GM23248 (cell line): ENCODE results near the gene LMF1. TPM values are rescaled to one million over a fixed set of nuclear protein-coding genes. Genes with fewer than 3 reads are reported as not detected.

Experiments used
- DNase-seq: peaks from one replicate; pipeline ENCODE4 v3.0.0-alpha.2; 2015
- H2AFZ ChIP-seq: fragments of 200-600 bp; sonication (generic); 2 replicates; pipeline ENCODE4 v1.6.1; 2016; ENCODE audit warnings: antibody characterized with exemption
- H3F3A ChIP-seq: fragments of 200-600 bp; sonication (generic); 2 replicates; pipeline ENCODE4 v1.6.1; 2016; ENCODE audit warnings: mild to moderate bottlenecking, antibody characterized with exemption, mixed run types; ENCODE audit not compliant: insufficient read depth
- H3K27ac ChIP-seq: fragments of 200-600 bp; sonication (generic); 2 replicates; pipeline ENCODE4 v1.5.1; 2016; ENCODE audit warnings: mild to moderate bottlenecking
- H3K27me3 ChIP-seq: fragments of 200-600 bp; sonication (generic); replicated peaks from 2 replicates; pipeline ENCODE4 v1.6.1; 2016; ENCODE audit warnings: mild to moderate bottlenecking; ENCODE audit not compliant: insufficient read depth
- H3K36me3 ChIP-seq: fragments of 200-600 bp; sonication (generic); 2 replicates; pipeline ENCODE4 v1.6.1; 2016; ENCODE audit warnings: low read depth, mild to moderate bottlenecking
- H3K4me1 ChIP-seq: fragments of 200-600 bp; sonication (generic); 2 replicates; pipeline ENCODE4 v1.6.1; 2016; ENCODE audit warnings: mild to moderate bottlenecking; ENCODE audit not compliant: insufficient read depth
- H3K4me2 ChIP-seq: fragments of 200-600 bp; sonication (generic); one replicate; pipeline ENCODE4 v1.6.1; 2016; ENCODE audit warnings: mild to moderate bottlenecking; ENCODE audit not compliant: unreplicated experiment
- H3K4me3 ChIP-seq: fragments of 200-600 bp; sonication (generic); 2 replicates; pipeline ENCODE4 v1.5.1; 2016; ENCODE audit warnings: mild to moderate bottlenecking
- H3K79me2 ChIP-seq: fragments of 200-600 bp; sonication (generic); 2 replicates; pipeline ENCODE4 v1.6.1; 2016; ENCODE audit warnings: mild to moderate bottlenecking; ENCODE audit not compliant: insufficient read depth
- H3K9ac ChIP-seq: fragments of 200-600 bp; sonication (generic); 2 replicates; pipeline ENCODE4 v1.6.1; 2016; ENCODE audit warnings: mild to moderate bottlenecking
- H3K9me2 ChIP-seq: fragments of 200-600 bp; sonication (generic); 2 replicates; pipeline ENCODE4 v1.6.1; 2016; ENCODE audit warnings: mixed run types, mild to moderate bottlenecking, moderate library complexity; ENCODE audit not compliant: insufficient read depth
- H3K9me3 ChIP-seq: fragments of 200-600 bp; sonication (generic); one replicate; pipeline ENCODE4 v1.6.1; 2017; ENCODE audit warnings: low read depth
- H4K20me1 ChIP-seq: fragments of 200-600 bp; sonication (generic); 2 replicates; pipeline ENCODE4 v1.6.0; 2016; ENCODE audit not compliant: insufficient read depth
- EZH2 ChIP-seq: fragments of 200-600 bp; sonication (generic); IDR thresholded peaks from 2 replicates; pipeline ENCODE4 v1.6.1; 2018; ENCODE audit warnings: antibody characterized with exemption, mild to moderate bottlenecking; ENCODE audit not compliant: insufficient read depth, poor library complexity, severe bottlenecking
- EZH2phosphoT487 ChIP-seq: fragments of 200-600 bp; sonication (generic); IDR thresholded peaks from 2 replicates; pipeline ENCODE4 v1.6.1; 2018; ENCODE audit warnings: antibody characterized with exemption, moderate library complexity, mild to moderate bottlenecking, low read depth; ENCODE audit not compliant: insufficient read depth
- WGBS, 2 experiments: methylation state at CpG; one replicate each; pipeline ENCODE4 v1.1.6; 2015 to 2017; ENCODE audit warnings: low lambda C conversion rate in 2 of 2, low coverage in 1 of 2; ENCODE audit errors: missing lambda C conversion rate in 2 of 2; 5-methylcytosine and 5-hydroxymethylcytosine counted together
- in situ Hi-C: fragments of 300-500 bp; cut with MboI; formaldehyde crosslinking; loops from 2 replicates; pipeline ENCODE4 v1.15.0; 2020
- polyA plus RNA-seq: library from polyadenylated mRNA; unstranded; fragments of >200 nt; fragmentation: Nextera tagmentation; extraction: Ambion mirVana; gene quantifications from 2 replicates; pipeline ENCODE4 v1.2.1, GENCODE V29; 2016
- total RNA-seq: library from RNA; depleted of rRNA; stranded (reverse); fragments of >200 nt; shearing (Covaris generic); gene quantifications from 2 replicates; pipeline ENCODE4 v1.2.3, GENCODE V29; 2014

Gene LMF1
- total and polyA plus RNA-seq, 2 experiments from 2014 or later = 23.1 to 53.0 TPM

DNA sequence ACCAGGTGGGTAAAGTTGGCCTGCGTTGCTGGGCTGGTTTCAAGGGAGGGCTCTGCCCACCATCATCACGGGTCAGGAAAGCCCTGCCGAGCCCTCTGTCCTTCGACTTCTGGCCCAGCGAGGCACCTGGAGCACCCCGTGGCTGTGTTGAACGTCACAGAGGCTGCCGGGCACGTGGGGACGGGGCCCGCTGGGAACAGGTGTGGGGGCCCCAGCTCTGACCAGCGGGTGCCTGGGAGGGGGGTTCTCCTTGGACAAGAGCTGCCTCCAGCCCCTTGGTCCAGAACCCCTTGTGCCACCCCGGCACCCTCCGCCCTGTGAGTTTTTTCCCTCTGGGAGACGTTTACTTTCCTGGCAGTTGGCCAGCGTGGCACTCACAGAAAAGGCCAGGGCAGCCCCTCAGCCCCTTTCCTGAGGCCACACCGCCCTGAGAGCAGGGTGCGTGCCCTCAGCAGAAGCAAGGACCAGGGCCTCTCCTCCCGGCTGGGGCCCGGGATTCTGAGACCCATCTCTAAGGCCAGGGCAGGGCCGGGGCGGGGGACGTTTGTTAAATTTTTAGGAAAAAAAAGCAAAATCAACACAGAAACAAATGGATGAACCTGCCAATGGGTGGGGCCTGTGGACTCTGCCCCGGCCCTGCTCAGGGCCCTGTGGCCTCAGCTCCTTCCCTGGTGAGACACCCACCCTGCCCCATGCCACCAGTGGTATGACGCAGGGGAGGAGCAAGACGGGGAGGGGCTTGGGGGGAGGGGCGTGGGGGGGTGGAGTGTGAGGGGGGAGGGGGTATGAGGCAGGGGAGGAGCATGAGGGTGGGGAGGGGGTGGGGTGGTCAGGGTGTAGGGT, 139.0 kb downstream of the LMF1 start:
- no peak overlapping the region for H2AFZ ChIP-seq
- H3K79me2 ChIP-seq = no peaks in the 10 kb centered on the region
- no peaks in the 10 kb centered on the region for H3K9me2 ChIP-seq
- no peak overlapping the region for H3K9ac ChIP-seq
- no peaks in the 10 kb centered on the region for H3K9me3 ChIP-seq
- DNase-seq = no peak
- no peak for TF ChIP-seq EZH2phosphoT487
- TF ChIP-seq EZH2 = no peak
- WGBS, 2 experiments = 47 to 48% methylated on average over 22 to 27 of the region's 27 CpGs
- H3K36me3 ChIP-seq = no peaks in the 10 kb centered on the region
- H3F3A ChIP-seq = no peaks in the 10 kb centered on the region
- no peak overlapping the region for H3K4me2 ChIP-seq
- no peaks in the 10 kb centered on the region for H4K20me1 ChIP-seq
- no peak overlapping the region for H3K27ac ChIP-seq
- in situ Hi-C loops = no loop called here
- no peak overlapping the region for H3K4me3 ChIP-seq
- no peaks in the 10 kb centered on the region for H3K27me3 ChIP-seq
- no peaks in the 10 kb centered on the region for H3K4me1 ChIP-seq

DNA sequence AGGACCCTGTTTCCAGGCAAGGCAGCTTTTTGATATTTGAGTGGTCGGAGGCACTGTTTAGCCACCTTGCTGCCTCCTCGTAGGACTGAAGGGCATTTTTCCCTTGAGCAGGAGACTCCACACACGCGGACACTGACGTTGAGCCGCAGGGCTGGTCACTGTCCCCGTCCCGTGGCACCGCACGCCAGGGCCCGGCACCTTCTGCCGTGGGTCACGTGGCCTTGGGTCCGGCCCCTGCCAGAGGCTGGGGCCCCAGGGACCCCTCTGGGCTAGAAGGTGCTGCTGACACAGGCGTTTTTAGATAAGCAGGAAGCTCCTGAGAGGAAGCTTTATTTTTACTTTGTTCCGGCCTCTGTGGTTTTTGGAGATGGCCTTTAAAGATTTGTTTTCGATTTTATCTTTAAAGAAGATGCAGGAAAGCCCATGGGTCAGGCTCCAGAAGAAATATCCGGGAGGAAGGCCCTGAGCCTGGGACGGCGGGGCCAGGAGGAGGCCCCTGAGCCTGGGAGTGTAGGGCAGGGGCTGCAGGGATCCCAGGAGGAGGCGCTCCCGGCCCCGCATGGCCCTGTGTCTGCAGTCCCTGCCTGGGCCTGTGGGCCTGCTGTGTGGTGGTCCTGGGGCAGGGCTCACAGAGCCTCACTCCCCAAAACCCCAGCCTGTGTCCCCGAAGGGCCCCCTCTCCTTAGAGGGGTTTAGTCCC, 139.8 kb downstream of the LMF1 start:
- Histone ChIP-seq H3K9me3 (no peaks in the 10 kb centered on the region), H3K27me3 (peaks cover 1% of the 10 kb centered on the region; the same call in 1 of the 2 replicates), H3K36me3 (no peaks in the 10 kb centered on the region), H3K79me2 (no peaks in the 10 kb centered on the region), H3K27ac (no peak overlapping the region), H3K4me3 (no peak overlapping the region), H3K4me2 (no peak overlapping the region), H3K9ac (no peak overlapping the region), H4K20me1 (no peaks in the 10 kb centered on the region), H3F3A (no peaks in the 10 kb centered on the region), H3K9me2 (no peaks in the 10 kb centered on the region), H2AFZ (no peak overlapping the region), H3K4me1 (no peaks in the 10 kb centered on the region)
- in situ Hi-C loops = no loop called here
- WGBS, 2 experiments = 65 to 70% methylated on average over 21 to 24 of the region's 24 CpGs
- TF ChIP-seq EZH2 (no peak), EZH2phosphoT487 (no peak)
- DNase-seq = no peak

- no peak for DNase-seq
- Histone ChIP-seq H2AFZ (no peak overlapping the region), H3F3A (no peaks in the 10 kb centered on the region), H3K27ac (no peak overlapping the region), H3K36me3 (no peaks in the 10 kb centered on the region), H3K9me2 (no peaks in the 10 kb centered on the region), H3K4me2 (no peak overlapping the region), H3K4me1 (no peaks in the 10 kb centered on the region), H3K9ac (no peak overlapping the region), H3K27me3 (peaks cover 8% of the 10 kb centered on the region; the same call in 1 of the 2 replicates), H3K4me3 (no peak overlapping the region), H3K9me3 (no peaks in the 10 kb centered on the region), H4K20me1 (no peaks in the 10 kb centered on the region), H3K79me2 (no peaks in the 10 kb centered on the region)
- 85 to 89% methylated on average over 42 to 43 of the region's 43 CpGs for WGBS, 2 experiments
- TF ChIP-seq EZH2phosphoT487 = no peak
- TF ChIP-seq EZH2 = no peak
- in situ Hi-C loops = no loop called here
Observed at GRCh38 chr16:830107-830870, 140.5 kb downstream of the LMF1 start.

DNA sequence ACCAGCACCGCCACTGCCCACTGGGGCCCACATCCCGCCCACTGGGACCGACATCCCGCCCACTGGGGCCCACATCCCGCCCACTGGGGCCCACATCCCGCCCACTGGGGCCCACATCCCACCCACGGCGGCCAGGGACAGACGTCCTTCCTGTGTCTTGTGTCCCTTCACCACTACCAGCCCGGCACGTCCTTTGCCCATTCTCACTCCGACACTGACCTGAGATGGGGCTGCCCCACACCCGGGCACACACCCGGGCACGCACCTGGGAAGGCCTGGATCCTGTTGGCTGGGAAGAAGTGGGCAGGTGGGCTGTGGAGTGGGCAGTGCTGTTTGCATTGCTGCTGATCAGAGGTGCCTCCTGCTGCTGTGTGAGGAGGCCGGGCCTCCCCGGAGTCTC, 141.9 kb downstream of the LMF1 start:
- Histone ChIP-seq H3K9me2 (no peaks in the 10 kb centered on the region), H2AFZ (no peak overlapping the region), H3K79me2 (no peaks in the 10 kb centered on the region), H3K36me3 (no peaks in the 10 kb centered on the region), H3K9me3 (no peaks in the 10 kb centered on the region), H3K4me3 (no peak overlapping the region), H3F3A (no peaks in the 10 kb centered on the region), H3K27me3 (peaks cover 13% of the 10 kb centered on the region; the same call in 1 of the 2 replicates), H3K4me2 (no peak overlapping the region), H3K4me1 (no peaks in the 10 kb centered on the region), H3K9ac (no peak overlapping the region), H4K20me1 (no peaks in the 10 kb centered on the region), H3K27ac (no peak overlapping the region)
- WGBS, 2 experiments = 68 to 83% methylated on average over 12 to 17 of the region's 17 CpGs
- in situ Hi-C loops = no loop called here
- DNase-seq = no peak
- TF ChIP-seq EZH2phosphoT487 = no peak
- no peak for TF ChIP-seq EZH2
